Esophagus squamous epithelium (tissue), 4 donors: ENCODE data around the gene CCDC8.

Experiments
- POLR2A ChIP-seq, 4 donors: fragments of 450-650 bp; IDR thresholded peaks; one replicate each; pipeline ENCODE4 v1.6.1; 2017; ENCODE audit warnings: antibody characterized with exemption in 4 of 4, mild to moderate bottlenecking in 4 of 4, moderate library complexity in 3 of 4
- TF ChIP-seq, protein P1 (sequence below), 6 experiments: fragments of 450-650 bp in 4 of 6; fragments of 200-600 bp in 2 of 6; sonication (generic) in 2 of 6; IDR thresholded peaks; one replicate each; pipeline ENCODE4 v1.5.1; 2016 to 2019; ENCODE audit warnings: antibody characterized with exemption in 6 of 6, mild to moderate bottlenecking in 4 of 6, moderate library complexity in 4 of 6

- TF ChIP-seq, protein P1, sequence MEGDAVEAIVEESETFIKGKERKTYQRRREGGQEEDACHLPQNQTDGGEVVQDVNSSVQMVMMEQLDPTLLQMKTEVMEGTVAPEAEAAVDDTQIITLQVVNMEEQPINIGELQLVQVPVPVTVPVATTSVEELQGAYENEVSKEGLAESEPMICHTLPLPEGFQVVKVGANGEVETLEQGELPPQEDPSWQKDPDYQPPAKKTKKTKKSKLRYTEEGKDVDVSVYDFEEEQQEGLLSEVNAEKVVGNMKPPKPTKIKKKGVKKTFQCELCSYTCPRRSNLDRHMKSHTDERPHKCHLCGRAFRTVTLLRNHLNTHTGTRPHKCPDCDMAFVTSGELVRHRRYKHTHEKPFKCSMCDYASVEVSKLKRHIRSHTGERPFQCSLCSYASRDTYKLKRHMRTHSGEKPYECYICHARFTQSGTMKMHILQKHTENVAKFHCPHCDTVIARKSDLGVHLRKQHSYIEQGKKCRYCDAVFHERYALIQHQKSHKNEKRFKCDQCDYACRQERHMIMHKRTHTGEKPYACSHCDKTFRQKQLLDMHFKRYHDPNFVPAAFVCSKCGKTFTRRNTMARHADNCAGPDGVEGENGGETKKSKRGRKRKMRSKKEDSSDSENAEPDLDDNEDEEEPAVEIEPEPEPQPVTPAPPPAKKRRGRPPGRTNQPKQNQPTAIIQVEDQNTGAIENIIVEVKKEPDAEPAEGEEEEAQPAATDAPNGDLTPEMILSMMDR (IDR thresholded peaks at IDR 0.05) = no peak
- TF ChIP-seq POLR2A (IDR thresholded peaks at IDR 0.05) = no peak
Observed at GRCh38 chr19:46448601-46449000, 35.2 kb upstream of the CCDC8 start.
